ENCODE results near the gene NOD2. TPM values are rescaled to one million over a fixed set of nuclear protein-coding genes. Genes with fewer than 3 reads are reported as not detected.

NOD2 gene
- total RNA-seq, 1 donor from 2014 or later: 15.4 TPM

DNA sequence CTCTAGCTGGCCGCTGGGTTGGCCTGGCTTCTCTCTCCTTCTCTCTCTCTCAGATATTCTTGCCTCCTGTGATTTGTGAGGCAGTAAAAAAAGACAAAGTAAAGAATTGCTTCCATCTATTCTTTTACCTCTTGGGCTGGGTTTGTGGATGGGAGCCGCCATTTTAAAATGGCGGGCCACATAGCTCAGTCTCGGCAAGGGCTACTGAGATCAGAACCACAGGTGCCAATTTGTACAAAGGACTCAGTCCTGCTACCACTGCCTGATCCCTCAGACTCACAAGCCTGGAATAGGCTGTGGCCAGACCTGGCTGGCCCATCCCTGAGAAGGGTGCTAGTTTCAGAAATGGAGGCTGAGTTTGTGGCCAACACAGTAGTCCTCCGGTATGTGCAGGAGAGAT is 24.1 kb downstream of the NOD2 start:
- no peak for ATAC-seq

DNA sequence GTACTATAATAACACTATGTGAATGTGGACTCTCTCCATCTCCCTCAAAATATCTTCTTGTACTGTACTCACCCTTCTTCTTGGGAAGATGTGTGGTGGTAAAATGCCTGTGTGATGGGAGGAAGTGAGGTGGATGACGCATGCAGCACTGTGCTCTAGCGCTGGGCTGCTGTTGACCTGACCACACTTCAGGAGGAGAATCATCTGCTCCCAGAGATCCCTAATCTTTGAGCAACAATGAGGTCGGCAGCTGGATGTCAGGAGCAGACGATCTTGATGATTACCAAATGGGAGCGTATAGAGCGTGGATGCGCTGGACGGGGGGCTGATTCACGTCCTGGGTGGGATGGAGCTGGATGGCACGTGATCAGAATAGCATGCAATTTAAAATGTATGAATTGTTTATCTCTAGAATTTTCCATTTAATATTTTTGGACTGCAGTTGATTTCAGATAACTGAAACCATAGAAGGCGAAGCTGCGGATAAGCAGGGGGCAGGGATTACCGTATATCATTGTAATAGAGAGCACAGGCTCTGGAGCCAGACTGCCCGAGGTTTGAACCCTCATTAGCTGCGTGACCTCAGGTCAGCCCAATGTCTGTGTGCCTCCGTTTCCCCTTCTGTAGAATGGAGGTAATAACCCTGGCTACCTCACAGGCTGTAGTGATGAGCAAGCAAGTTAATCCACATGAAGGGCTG is 24.8 kb downstream of the NOD2 start:
- no peak for ATAC-seq

DNA sequence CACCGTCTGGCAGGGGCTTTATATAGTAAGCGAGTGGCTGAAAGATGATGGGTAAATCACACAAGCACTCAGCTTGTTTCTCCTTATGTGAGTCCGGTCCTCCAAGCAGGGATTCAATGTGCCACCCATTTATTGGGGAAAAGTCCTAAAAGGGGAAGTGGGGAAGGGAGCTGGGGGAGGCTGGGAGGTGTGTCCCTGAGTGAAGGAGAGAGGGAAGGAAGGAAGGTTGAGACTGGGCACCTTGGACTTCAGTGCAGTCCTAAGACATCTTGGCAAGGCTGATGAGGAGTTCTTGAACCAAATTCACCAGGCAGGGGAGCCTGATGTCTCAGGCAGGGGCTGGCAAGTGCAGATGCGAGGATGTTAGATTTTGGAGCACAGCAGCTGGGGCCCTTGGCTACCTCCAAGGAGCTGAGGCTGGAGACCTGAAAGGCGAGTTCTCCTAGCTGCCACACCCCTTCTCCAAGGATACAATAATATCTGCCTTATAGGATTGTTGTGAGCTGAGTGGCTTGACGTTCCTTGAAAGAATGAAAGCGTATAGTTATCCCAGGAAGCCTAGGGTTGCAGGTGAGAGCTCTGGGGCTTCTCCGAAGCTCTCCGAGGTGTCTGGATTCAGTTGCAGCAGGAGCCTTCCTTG is 25.5 kb downstream of the NOD2 start:
- peak; percentile 88 for ATAC-seq

DNA sequence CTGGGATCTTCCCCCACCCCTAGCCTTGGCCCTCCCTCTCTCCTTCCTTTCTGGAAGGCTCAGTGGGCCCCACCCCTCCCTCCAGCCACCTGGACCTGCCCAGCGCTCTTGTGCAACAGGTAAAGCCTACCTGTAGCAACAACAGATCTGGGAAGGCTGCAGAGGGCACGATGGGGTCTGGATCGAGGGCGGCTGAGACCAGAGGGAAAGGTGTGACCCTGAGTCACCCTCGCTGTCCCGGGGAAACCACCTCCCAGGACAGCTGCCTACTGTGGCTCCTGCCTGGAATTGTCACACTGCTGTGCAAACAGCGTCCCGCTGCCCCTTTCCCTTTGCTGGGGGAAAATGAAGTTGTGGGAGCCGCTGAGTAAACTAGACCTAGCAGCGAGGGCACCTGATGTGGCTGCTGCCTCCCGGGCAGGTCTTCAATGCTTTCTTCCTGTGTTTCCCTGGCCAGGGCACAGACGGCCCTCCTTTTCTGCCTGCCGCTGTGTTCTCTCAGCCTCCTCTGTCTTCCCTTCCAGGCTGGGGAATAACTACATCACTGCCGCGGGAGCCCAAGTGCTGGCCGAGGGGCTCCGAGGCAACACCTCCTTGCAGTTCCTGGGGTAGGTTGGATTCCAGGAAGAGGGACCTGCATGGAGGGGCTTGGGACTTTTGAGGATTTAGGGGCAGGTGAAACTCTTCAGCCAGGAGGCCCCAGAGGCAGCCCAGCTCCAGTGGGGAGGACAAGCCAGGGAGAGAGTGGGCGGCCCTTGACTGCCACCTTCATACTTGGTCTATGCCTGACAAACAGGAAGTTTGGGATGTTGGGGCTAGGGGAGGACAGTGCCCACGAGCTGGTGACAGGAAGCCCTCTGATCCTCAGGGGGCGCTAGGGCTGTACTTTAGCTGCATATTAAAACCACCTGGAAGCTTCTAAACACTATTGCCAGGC is 26.3 kb downstream of the NOD2 start:
- ATAC-seq: peak; percentile 91

DNA sequence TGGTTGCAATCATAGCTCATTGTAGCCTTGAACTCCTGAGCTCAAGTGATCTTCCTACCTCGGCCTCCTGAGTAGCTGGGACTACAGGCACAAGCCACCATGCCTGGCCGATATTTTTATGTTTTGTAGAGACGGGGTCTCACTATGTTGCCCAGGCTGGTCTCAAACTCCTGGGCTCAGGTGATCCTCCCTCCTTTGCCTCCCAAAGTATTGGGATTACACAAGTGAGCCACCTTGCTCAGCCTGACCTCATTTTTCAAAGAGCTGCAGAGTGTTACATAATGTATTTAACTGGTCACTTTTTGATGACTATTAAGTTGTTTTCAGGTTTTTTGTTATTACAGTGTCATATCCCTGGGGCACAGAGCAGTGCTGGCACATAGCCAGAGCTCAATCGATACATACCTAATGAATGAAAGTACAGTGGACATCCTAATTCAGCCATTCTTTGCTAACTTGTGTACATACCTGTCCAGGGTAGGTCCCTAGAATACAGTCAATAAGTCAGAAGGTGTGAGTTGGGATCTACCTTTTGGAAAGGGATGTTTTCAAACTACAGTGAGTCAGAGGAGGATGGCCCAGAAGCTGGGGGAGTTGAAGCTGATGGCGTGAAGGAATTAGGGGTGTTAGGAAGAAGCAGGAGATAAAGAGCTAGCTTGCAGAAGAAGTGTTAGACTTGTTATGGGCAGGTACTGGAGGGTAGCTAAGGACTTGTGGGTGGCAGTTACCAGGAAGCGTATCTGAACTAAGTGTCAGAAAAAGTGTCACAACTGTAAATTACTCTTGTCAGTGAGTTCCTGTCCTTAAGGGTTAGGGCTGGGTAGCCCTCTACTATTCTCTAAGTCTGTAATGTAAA is 28.4 kb downstream of the NOD2 start:
- peak; percentile 23 for ATAC-seq

DNA sequence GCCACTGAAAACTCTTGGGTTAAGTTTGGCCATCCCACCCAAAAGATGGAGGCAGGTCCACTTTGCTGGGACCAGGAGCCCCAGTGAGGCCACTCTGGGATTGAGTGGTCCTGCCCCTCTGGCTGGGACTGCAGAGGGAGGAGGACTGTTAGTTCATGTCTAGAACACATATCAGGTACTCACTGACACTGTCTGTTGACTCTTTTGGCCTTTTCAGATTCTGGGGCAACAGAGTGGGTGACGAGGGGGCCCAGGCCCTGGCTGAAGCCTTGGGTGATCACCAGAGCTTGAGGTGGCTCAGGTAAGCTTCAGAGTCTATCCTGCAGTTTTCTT is 29.0 kb downstream of the NOD2 start:
- no peak for ATAC-seq

DNA sequence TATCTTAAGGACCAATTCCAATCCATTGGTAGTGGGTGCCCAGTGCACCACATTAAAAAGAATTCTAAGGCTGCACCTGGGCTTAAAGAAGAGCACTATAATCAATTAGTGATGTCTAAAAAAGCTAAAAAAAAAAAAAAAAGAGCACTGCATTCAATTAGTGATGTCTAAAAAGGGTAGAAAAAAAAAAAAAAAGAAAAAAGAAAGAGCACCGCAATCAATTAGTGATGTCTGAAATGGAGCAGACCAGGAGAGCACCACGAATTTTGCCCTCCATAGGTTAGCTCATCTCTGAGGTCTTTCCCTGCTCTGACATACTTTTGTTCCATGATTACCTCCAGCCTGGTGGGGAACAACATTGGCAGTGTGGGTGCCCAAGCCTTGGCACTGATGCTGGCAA is 29.6 kb downstream of the NOD2 start:
- ATAC-seq: no peak

DNA sequence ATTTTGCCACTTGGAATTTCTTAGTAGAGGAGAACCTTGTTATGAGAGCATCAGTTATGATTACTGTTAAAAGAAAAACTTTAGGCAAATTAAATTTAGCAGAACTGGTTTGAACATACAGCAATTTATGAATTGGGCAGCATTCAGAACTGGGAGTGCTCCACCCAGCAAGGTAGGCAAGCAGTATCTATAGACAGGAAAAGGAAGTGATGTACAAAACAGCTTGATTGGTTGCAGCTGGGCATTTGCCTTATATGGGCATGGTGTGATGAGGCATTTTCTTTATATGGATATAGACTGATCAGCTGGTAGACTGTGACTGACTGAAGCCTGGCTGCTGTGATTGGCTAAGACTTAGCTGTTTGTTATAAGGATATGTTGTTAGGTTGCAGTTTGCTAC is 30.9 kb downstream of the NOD2 start:
- peak; percentile 40 for ATAC-seq

DNA sequence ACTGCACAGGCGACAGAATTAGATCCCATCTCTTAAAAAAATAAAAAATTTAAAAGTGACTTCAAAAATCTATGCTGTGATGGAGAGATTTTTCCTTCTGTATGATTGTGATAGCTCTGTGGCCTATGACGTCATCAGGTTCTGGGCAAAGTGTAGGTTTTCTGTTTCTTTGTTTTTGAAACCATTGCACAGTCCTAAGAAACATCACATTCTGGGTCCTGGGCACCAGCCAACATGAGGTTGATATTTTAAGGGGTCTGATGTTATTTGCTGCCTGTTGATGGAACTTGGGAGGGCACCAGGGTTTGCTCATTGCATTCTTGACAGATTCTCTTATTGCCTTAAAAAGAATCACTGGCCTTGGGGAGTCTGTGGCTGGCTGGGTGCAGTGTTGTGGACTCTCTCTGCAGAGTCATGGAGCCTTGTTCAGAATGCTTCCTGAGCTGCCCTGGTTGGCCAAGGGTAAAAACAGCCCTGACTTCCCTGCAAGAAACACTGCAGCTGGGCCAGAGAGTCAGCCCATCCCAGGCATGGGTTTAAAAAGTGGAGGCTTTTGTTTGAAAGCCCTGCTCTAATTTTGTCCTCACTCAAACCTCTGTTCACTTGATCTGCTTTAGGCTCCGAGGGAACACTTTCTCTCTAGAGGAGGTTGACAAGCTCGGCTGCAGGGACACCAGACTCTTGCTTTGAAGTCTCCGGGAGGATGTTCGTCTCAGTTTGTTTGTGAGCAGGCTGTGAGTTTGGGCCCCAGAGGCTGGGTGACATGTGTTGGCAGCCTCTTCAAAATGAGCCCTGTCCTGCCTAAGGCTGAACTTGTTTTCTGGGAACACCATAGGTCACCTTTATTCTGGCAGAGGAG is 38.0 kb downstream of the NOD2 start:
- ATAC-seq: no peak

DNA sequence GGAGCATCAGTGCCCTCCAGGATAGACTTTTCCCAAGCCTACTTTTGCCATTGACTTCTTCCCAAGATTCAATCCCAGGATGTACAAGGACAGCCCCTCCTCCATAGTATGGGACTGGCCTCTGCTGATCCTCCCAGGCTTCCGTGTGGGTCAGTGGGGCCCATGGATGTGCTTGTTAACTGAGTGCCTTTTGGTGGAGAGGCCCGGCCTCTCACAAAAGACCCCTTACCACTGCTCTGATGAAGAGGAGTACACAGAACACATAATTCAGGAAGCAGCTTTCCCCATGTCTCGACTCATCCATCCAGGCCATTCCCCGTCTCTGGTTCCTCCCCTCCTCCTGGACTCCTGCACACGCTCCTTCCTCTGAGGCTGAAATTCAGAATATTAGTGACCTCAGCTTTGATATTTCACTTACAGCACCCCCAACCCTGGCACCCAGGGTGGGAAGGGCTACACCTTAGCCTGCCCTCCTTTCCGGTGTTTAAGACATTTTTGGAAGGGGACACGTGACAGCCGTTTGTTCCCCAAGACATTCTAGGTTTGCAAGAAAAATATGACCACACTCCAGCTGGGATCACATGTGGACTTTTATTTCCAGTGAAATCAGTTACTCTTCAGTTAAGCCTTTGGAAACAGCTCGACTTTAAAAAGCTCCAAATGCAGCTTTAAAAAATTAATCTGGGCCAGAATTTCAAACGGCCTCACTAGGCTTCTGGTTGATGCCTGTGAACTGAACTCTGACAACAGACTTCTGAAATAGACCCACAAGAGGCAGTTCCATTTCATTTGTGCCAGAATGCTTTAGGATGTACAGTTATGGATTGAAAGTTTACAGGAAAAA is 38.8 kb downstream of the NOD2 start:
- ATAC-seq: no peak

DNA sequence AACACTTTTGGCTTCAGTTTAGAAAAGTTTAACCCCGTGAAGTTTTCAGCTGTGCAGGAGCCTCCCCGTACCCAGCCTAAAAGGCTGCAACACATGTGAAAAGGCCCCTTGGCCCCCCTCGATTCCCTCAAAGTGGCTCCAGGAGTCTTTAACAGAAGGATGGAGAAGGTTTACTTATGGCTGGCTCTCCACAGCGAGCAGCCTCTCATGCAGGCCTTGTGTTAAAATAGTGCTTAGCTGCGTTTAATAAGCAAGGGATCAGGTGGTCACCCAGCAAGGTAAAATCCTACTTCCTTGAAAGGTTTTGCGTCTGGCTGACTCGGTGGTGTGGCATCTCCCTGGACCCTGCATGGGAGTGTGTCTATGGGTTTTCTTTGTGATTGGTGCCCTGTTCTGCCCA is 40.1 kb downstream of the NOD2 start:
- no peak for ATAC-seq

DNA sequence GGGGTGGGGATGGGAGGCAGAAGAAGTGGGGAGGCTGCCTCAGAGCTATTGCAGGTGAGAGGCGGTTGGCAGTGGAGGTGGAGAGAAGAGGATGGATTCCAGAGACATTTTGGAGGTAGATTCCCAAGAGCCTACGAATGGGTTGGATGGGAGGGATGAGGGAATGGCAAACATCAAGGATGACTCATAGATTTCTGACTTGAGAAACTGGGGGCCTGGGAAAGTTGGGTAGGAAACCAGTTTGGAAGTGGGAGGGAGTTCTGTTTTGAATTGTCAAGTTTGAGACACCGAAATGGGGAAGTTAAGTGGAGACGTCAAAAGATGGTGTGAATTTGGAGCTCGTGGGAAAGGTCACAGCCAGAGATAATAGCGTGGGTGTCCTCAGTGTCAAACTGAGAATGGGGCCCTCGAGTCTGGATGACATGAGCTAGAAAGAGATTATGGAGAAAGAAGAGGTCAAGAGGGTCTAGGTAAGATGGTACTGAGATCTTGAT is 42.3 kb downstream of the NOD2 start:
- ATAC-seq: no peak

DNA sequence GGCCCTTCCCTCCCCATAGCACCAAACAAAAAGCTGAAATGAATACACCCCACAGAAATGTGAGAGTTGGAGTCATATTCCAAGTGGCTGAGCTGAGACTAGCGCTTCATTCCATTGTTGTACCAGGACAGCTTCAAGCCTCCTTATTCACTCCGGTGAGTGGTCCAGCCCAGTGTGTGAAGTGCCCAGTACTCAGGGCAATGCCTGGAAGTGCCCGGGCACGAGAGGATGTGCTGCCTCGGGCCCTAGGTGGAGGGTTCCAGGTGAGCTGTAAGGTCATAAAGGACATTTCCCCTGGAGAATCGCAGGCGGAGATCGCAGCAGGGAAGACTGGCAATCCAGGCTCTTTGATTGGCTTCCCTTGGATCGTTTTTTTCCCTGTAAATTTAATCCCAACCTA is 43.0 kb downstream of the NOD2 start:
- ATAC-seq: no peak

DNA sequence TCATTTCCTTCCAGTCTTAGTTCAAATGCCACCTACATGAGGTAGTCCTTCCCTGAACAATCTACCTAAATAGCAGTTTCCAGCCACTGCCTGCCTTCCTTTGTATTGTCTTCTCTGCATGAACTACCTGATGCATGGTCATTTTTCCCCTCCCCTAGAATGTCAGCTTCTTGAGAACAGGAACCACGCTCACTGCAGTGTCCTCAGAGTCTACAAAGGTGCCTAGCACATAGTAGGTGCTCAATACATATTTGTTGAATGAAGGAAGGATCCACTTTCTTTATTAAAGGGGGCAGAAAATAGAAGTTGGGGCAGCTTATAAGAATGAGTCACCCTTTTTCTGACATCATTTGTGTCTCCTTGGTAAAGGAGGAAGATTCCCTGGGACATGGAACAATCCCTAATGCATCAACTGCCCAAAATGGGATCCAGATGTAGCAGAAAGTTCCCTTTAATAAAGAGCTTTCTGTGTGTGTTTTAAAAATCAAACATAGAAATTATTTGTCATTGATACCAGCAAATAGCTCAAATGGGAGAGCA is 44.1 kb downstream of the NOD2 start:
- no peak for ATAC-seq

DNA sequence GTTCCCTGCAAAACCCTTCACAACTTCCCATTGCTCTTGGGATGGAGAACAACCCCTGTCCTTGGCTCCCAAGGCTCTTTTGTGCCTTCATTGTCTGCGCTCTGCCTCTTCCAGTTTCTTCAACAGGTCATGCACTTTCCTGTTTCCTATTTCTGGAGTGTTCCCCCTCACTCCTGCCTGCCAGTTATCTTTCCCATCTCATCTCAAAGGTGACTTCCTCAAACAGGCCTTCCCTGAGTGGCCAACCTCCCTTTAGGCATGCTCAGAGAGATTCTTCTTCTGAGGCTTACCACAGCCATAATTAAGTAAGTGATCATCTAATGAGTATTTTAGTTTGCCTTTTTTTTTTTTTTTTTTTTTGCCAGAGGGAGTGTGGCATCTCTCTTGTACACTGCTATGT is 45.6 kb downstream of the NOD2 start:
- ATAC-seq: no peak

DNA sequence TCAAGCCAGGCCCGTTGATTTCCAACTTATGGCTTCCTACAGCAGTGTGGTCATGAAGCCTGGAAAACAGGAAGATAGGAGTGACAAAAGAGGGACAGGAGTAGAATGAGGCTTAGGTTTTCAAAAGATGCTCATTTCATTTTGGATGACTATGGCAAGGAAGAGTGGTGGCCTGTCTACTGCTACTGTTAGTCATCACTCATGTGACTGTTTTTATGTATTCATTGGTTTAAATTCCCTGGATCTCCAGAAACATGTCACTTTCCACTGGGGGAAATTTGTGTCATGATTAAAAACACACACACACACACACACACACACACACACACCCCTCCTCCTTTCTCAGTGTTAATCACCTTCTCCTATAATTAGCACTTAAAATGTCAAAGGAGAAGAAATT is 47.3 kb downstream of the NOD2 start:
- ATAC-seq: no peak

DNA sequence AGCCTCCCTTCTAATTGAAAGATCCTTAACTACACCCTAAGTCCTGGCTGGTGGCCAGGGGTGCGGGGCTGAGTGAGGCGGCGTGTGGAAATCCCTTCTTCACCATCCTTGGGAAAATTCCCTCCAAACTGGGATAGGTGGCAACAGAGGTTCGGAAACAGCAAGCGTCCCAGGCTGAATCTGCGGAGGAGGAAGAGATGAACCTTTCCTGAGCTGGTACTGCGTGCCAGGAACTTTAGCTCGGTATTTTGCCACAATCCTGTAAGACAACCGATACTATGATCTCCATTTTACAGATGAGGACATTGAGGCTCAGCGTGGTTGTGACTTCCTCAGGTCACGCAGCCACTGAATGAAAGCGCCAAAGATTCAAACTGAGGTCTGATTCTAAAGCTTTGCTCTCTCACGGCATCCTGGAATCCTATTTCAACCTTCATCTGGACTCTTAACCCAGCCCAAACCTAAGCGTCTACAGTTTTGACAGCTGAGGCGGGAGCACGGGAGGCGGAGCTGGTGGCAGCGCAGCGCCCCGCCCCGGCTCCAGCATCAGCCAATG is 47.9 kb downstream of the NOD2 start:
- no peak for ATAC-seq

DNA sequence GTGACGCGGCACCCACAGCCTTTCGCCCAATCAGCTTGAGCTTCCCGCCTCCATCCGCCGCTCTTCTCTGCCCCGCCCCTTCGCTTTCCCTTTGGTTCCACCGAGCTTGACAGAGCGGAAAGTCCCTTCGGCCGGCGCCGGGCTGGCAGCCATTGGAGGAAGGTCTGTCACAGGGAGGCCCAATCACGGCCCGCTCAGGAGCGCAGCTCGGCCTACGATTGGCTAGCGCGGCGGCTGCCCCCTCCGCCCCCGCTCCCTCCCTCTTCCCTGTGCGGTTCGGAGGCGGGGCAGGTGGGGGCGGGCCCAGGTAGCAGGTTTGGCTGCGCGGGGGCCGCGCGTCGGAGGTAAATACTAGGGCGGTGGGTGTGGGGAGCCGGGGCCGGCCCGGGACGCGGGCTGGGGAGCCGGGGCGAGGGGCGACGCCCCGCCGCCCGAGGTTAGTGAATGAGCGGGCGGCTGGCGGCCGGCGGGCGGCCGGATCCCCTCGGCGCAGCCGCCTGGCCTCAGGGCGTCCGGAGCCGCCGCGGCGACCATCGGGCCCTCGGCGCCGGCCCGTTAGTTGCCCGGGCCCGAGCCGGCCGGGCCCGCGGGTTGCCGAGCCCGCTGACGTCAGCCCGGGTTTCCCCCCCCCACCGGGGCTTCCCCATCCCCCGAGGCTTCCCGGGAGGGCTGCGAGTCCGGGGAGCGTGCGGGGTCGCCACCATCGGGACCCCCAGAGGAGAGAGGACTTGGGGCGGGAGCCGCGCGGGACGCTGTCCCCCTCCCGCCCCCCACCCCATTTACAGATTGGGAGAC is 48.6 kb downstream of the NOD2 start, which contains the start of gene CYLD:
Gene CYLD, plus strand, starts transcription at position 306 of the 795 bp plus-strand sequence. CDS start 7,613 bp downstream, outside the sequence.
- ATAC-seq: peak; percentile 98
